ENCODE measurements around the gene GLIPR2. TPM values are rescaled to one million over a fixed set of nuclear protein-coding genes. Genes with fewer than 3 reads are reported as not detected.
"Not testable (repeated sequence)": the region's sequence is repeated elsewhere in the genome, so short reads cannot be mapped to it uniquely, and the experiment has no call there.

The GLIPR2 gene
- total RNA-seq, 4 donors from 2014 or later = 3.3 to 5.3 (median 3.9) TPM

DNA sequence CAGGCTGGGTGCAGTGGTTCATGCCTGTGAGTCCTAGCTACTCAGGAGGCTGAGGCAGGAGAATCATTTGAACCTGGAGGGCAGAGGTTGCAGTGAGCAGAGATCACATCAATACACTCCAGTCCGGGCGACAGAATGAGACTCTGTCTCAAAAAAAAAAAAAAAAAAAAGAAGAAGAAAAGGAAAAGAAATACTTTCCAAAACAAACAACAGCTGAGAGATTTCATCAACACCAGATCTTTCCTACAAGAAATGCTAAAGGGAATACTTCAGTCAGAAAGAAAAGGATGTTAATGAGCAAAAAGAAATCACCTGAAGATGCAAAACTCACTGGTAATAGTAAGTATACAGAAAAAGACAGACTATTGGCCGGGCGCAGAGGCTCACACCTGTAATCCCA lies 41.0 kb downstream of the GLIPR2 start:
- in situ Hi-C loops (cut with MboI; ENCODE audit: low sequenced_read_pairs in 4 of 4) = no loop called here
- ATAC-seq = no peak

DNA sequence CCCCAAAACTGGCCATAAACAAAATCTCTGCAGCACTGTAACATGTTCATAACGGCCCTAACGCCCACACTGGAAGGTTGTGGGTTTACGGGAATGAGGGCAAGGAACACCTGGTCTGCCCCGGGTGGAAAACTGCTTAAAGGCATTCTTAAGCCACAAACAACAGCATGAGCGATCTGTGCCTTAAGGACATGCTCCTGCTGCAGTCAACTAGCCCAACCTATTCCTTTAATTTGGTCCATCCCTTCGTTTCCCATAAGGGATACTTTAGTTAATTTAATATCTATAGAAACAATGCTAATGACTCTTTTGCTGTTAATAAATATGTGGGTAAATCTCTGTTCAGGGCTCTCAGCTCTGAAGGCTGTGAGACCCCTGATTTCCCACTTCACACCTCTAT lies 43.7 kb downstream of the GLIPR2 start:
- H3K9me3 ChIP-seq; H3K36me3 ChIP-seq; in situ Hi-C loops (cut with MboI; ENCODE audit: low sequenced_read_pairs in 4 of 4); DNase-seq; H3K4me1 ChIP-seq; H3K4me3 ChIP-seq; H3K27me3 ChIP-seq; intact Hi-C loops (cut with DNase I; ENCODE audit: low total_unique reads); H3K27ac ChIP-seq; ATAC-seq: not testable (repeated sequence)

More for the DNA sequence above, 41.0 kb downstream of the GLIPR2 start:
- no peaks in the 10 kb centered on the region for H3K4me1 ChIP-seq
- no peak for DNase-seq
- no peak for TF ChIP-seq POLR2A (IDR thresholded peaks at IDR 0.05)
- TF ChIP-seq CTCF (IDR thresholded peaks at IDR 0.05 in 4 of 5, conservative IDR thresholded peaks at IDR 0.05 in 1 of 5) = no peak
- H3K36me3 ChIP-seq = no peaks in the 10 kb centered on the region
- intact Hi-C loops (cut with DNase I; ENCODE audit: low total_unique reads) = no loop called here
- no peaks in the 10 kb centered on the region for H3K27me3 ChIP-seq
- H3K4me3 ChIP-seq = no peak overlapping the region
- no peak overlapping the region for H3K27ac ChIP-seq
- no peaks in the 10 kb centered on the region for H3K9me3 ChIP-seq

- TF ChIP-seq CTCF (IDR thresholded peaks at IDR 0.05 in 4 of 5, conservative IDR thresholded peaks at IDR 0.05 in 1 of 5) (no peak), POLR2A (IDR thresholded peaks at IDR 0.05) (no peak)
- intact Hi-C loops (cut with DNase I; ENCODE audit: low total_unique reads) (no loop called here), in situ Hi-C loops (cut with MboI; ENCODE audit: low sequenced_read_pairs in 4 of 4) (no loop called here)
- no peaks in the 10 kb centered on the region for H3K27me3 ChIP-seq
- no peak overlapping the region for H3K4me3 ChIP-seq
- H3K4me1 ChIP-seq = peaks cover 10 to 12% of the 10 kb centered on the region in 2 donors
- H3K27ac ChIP-seq = no peak overlapping the region
- H3K36me3 ChIP-seq = no peaks in the 10 kb centered on the region
- DNase-seq = no peak
- no peak for ATAC-seq
- H3K9me3 ChIP-seq = no peaks in the 10 kb centered on the region
Measured at GRCh38 chr9:36187414-36187813, 50.9 kb downstream of the GLIPR2 start.

DNA sequence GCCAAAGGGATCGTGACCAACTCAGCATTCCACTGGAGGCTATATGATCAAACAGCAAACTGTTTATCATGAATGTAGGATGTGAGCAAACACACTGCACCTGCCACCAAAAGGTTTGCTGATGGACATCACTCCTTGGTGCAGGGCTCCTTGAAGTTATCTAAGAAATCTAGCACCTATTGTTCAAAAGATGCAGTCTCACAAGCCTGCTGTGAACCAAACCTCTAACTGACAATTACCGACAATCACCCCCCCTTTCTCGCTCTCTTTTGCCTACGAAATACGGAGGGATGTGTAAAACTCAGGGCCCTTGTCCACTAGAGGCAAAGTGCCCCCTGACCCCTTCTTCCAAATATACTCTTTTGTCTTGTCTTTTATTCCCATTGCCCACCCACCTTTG lies 51.7 kb downstream of the GLIPR2 start:
- no peak for ATAC-seq

GRCh38 chr9:36189976-36190375 lies 53.4 kb downstream of the GLIPR2 start:
- H3K27ac ChIP-seq = peak overlapping the region; percentile 89 to 97 (median 91)
- DNase-seq (no peak), ATAC-seq (no peak)
- H3K36me3 ChIP-seq = no peaks in the 10 kb centered on the region
- in situ Hi-C loops (cut with MboI; ENCODE audit: low sequenced_read_pairs in 4 of 4) = loop anchor here in 1 of 4 donors (10.0 kb wide), 1 partner anchor 65 kb away; the partner anchor contains the start of gene GNE
- H3K27me3 ChIP-seq = no peaks in the 10 kb centered on the region
- intact Hi-C loops (cut with DNase I; ENCODE audit: low total_unique reads) = loop anchor here (1.0 to 10.0 kb wide), 6 partner anchors 68 to 1203 kb away; partner anchors contain the start of genes CREB3, DNAJB5, GNE and RNF38
- peak overlapping the region; percentile 59 to 92 (median 84) for H3K4me3 ChIP-seq
- H3K9me3 ChIP-seq = no peaks in the 10 kb centered on the region
- peaks cover 31 to 36% of the 10 kb centered on the region in 2 donors for H3K4me1 ChIP-seq
- TF ChIP-seq CTCF (IDR thresholded peaks at IDR 0.05 in 4 of 5, conservative IDR thresholded peaks at IDR 0.05 in 1 of 5) (no peak), POLR2A (IDR thresholded peaks at IDR 0.05) (no peak)

More for the DNA sequence above, 51.7 kb downstream of the GLIPR2 start:
- DNase-seq = no peak
- Histone ChIP-seq H3K4me1 (peaks cover 18 to 20% of the 10 kb centered on the region in 2 donors), H3K27ac (no peak overlapping the region), H3K4me3 (no peak overlapping the region), H3K36me3 (no peaks in the 10 kb centered on the region), H3K27me3 (no peaks in the 10 kb centered on the region), H3K9me3 (no peaks in the 10 kb centered on the region)
- intact Hi-C loops (cut with DNase I; ENCODE audit: low total_unique reads) (no loop called here), in situ Hi-C loops (cut with MboI; ENCODE audit: low sequenced_read_pairs in 4 of 4) (no loop called here)
- TF ChIP-seq POLR2A (IDR thresholded peaks at IDR 0.05) = no peak
- no peak for TF ChIP-seq CTCF (IDR thresholded peaks at IDR 0.05 in 4 of 5, conservative IDR thresholded peaks at IDR 0.05 in 1 of 5)
